NCI-H69 (cell line): Measurements from ENCODE around the gene LAMB3.
A peak's percentile ranks its signal among the peaks of the same experiment; 100 is the strongest.

Experiments used
- DNase-seq: peaks from one replicate; lab custom pipeline; 2025; lab: John Stamatoyannopoulos, UW

The LAMB3 gene

DNA sequence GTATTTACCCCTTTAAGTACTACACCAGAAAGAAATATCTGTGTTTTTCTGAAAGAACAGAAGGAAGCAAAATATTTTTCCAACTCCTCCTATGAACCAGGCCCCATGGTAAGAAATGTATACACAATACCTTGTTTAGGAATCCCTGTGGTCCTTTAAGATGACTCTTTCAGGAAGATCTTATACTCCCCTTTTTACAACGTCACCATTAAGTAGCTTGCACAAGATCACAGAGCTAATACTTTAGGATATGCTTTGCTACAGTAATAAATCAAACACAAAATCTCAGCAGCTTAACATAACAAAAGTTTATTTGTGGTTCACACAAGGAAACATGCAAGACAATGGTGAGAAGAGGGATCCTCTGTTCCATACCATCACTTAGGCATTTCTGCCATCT lies 8.8 kb upstream of the LAMB3 start:
- DNase-seq: no peak

DNA sequence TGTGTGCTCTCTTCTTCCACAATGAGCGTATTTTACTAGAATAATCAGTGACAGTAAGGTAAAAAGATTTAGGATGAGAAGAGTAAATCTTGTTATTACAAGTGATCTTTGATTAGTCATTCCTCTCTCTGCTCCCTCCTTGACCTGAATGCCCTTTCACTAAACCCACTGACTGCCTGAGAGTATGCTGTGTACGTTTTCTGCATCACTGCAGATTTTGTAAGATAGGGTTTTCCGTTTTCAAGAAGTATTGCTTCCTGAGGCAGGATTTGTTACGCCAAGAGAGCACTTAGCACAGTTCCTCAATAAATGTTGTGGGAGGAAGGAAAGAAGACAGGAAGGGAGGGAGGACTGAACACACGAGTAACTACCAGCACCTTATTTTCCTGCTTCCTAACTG lies 7.7 kb upstream of the LAMB3 start:
- DNase-seq: no peak

DNA sequence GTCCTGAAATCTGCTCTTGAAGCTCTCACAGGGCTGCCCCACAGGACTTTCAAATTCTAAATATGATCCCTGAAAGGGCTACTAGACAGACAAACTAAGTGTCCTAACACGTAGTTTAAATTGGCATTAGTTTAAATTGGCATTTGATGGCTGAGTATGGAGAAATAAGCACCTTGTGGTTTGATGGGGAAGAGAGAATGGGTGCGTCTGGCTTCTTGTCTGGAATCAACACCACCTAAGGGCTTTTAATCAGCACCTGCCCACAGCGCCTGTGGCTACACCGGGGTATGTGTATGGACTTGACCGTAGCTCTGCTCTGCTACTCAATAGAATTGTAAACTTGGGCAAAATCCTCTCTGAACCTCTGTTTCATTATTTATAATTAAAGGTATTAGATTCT lies 5.7 kb upstream of the LAMB3 start:
- DNase-seq: no peak

DNA sequence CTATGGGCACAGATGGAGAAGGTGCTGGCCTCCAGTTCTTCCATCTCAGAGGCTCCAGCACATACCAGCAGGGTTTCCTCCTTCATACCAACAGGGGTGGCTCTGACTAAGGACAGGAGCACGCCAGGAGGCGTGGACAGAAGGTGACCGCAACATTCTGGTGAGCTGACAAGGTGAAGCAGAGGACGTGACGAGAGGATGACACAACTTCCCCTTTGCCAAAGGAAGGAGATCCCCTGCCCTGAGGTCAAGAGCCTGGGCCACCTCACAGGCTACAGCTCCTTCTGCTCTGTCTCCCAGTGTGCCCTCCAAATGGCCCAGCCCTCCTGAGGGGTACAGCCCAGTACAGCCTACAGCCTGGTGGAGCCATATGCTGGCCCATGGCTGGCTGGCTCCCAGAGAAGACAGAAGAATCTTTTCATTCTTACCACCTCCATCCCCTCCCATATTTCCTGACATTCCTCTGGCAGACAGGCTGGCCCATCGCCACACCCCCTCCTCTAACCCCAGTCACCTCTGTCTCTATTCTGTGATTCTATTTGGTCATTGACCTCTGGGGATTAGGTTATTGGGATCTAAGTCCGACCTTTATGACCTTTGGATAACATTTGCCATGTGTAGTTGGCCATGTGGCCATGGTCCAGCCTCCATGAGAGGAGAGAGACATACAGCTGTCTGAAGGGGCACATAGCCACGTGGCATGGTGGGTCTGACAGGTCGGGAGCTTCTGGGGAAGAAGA lies 5.1 kb upstream of the LAMB3 start:
- no peak for DNase-seq

DNA sequence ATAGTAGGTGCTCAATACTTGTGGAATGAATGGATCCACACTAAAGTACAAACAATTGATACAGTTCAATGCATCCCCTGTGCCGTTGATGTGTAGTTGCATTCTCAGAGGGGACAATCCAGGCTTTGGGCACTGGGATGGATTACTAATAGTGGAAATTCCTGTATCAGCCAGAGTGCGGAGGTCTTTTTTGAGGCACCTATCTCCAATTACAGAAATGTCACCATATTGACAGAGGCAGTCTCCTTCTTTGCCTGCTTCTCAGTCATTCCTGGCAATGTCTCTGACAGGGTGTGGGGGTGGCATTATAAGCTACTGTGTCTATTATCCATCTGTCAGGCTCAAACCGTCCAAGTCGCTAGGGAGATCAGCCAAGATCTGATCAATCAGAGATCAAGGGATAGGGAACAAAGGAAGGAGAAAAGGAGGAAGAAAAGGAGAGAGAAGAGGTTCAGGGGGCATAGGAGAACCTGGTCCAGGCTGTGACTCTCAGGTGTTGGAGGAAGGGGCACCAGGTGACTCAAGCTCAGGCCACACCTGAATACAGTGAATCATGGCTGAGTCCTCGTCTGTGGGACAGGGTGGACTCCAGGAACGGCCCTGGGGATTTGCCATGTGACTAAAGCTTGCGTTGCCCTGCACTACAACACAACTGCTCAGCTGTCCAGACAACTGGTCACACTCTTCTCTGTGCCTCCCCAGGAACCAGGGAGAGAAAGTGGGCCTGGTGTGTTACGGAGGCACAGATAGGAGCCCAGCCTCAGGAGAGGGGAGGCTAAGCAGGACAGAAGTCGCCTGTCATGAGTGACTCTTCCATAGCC lies 3.4 kb upstream of the LAMB3 start:
- no peak for DNase-seq

DNA sequence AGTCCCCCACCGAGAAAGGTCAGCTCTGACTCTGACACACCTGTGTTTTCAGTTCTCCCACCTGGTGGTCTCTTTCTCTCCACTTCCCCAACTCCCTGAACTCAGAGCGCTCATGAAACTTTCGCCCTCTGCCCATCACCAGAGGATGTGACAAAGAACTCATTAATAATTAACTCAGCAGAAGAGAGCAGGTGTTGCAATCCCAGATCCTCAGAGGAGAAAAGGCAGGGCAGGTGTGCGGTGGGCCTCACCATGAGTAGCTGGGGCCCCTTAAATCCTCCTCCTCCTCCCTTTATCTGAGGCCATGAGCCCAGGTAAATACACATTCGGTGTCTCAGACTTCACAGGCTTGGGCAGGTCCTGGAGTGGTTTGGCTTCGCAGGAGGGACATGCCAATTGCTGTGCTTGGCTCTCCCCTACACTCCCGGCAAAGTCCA lies 1.7 kb upstream of the LAMB3 start:
- no peak for DNase-seq

DNA sequence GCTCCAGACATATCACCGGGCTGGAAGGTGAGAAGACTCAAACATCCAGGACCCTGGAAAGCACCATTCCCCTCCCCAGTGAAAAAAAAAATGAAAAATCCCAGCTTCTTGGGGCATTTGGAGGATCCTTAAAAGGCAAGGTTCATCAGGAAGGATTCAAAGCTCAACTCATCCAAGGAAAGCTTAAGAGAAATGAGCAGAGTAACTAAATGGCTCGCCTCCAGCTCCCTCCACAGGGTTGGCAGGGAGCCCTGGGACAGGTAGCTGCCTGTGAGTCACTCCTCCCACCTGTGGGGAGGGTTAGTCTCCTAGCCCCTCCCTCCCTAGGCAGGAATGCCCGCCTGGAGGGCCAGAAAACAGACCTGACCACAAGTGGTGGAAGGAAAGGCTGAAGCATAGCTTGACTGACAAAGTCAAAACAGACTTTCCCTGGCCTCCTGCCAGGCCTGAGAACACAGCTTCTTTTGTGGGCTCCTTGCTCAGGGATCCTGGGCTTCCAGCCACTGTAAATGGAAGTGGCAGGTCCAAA lies 712 bp upstream of the LAMB3 start:
- DNase-seq: peak; percentile 71

DNA sequence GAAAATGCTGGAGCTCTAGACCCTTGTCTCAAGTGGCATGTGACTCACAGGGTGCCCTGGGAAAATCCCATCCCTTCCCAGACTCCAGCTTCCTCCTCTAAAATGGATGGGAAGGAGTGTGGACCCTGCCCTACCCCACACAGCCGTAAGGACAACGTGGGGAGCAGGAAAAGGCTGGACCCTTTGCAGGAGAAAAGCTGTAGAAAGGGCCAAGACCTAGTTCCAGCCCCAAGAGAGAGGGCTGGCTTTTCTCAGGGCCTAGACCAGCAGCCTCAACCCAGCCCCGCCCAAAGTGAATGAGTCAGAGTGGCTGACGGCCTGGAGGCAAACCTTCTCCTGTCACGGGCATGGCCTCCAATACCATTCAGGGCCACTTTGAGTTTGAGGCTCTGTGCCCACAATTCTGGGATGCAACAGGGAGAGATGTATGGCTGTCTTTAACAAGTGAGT lies 1.1 kb downstream of the LAMB3 start:
- peak; percentile 6 for DNase-seq

DNA sequence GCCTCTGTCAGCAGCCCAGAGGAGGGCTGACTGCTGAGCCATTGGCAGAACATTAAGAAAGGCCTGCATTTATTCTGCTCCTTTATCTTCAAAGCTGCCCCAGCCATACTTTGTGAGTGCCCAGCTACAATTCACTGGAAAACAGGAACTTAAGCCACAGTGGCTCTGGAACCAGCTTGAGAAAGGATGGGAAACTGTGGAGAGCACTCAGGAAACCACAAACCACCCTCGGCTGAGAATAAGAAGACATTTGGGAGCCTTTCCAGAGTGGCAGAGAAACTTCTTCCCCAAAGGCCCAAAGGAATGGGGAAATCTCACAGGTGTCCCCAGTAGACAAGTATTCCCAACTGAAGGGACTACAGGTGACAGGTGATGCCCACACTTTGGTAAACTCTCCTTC lies 1.8 kb downstream of the LAMB3 start:
- DNase-seq: no peak

DNA sequence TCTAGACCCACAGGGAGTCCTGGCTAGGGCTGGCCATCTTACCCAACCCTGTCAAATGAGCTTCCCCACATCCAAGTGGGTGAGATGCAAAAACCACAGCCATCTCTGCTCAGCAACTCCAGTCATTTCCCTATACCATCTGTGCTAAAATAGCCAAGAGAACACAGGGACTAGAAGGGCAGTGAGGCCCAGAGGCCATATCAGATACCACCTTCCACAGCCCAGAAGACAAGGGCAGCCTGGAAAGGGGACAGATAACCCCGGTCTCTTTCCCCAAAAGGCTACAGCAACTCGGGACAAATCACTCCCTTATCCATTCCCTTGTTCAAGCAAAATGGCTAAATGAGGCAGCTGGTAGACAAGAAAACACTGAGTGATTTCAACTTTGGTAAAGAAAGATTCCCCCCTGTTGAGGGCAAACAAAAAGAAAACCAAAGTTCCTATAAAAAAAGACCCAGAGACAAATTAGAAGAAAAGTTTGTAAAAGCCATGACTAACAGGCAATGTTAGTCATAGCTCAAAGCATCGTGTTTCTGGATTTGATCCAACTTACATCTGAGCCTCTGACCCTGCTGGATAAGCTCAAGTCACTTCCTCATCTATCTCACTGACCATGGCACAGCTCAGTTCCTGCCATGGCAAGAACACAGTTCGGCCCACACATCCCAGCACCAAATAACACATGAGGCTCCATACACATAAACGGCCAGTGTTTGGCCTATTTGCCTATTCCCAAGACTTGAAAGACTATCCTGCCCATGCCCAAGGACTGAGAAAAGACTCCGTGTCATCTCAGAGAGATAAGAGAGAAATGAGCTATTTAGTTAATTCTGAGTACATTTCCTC lies 3.1 kb downstream of the LAMB3 start:
- peak; percentile 10 for DNase-seq

DNA sequence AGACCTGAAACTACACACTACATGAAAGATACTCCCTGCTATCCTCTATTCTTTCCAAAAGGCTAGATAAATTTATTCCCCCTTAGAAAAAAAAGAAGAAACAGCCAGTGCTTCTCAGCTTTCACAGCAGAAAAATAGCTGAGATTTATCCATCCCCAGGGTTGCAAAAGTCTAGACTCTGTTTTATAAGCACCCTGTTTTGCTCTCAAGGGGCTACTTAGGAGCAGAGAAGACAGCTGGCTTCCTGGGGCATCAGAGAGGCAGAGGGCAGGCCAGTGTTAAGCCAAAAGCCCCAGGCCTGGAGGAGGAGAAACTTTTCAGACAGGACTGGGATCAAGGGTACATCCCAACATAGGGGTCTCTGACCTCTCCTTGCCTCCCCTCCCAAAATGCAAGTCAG lies 3.9 kb downstream of the LAMB3 start:
- DNase-seq: no peak

DNA sequence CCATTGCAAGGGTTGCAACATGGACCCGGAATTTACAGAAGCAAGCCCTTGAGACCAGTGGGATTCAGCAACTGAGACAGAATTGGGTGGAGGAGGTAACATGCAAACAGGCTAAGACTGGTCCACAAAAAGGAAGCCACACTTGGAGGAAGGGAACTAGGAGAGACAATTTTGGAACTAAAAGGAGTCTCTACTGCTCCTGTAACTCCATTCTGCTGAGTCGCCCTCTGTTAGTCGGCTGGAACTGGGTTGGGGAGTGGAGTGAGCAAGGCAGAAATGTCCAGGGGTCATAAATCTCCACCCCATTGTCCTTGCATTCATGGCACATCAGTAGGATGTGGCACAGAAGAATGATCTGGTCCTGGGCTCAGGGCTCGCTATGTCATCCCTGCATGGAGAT lies 5.1 kb downstream of the LAMB3 start:
- no peak for DNase-seq

DNA sequence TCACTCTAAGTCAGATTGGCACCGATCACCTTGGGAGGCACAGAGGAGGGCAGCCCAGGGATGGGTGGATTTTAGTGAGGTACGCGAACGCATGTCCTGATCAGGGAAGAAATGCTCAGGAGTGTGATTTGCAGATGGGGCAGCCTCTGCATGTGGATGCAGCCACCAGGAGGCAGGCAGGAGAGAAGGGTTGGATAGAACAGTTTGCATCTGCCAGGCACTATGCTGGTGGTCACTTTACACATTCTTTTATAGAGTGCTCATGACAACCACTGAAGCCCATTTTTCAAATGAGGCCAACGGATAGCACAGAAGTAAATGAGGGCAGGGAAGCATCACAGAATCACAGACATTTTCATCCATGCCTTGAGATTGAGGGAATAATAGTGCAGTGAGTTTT lies 5.7 kb downstream of the LAMB3 start:
- no peak for DNase-seq

DNA sequence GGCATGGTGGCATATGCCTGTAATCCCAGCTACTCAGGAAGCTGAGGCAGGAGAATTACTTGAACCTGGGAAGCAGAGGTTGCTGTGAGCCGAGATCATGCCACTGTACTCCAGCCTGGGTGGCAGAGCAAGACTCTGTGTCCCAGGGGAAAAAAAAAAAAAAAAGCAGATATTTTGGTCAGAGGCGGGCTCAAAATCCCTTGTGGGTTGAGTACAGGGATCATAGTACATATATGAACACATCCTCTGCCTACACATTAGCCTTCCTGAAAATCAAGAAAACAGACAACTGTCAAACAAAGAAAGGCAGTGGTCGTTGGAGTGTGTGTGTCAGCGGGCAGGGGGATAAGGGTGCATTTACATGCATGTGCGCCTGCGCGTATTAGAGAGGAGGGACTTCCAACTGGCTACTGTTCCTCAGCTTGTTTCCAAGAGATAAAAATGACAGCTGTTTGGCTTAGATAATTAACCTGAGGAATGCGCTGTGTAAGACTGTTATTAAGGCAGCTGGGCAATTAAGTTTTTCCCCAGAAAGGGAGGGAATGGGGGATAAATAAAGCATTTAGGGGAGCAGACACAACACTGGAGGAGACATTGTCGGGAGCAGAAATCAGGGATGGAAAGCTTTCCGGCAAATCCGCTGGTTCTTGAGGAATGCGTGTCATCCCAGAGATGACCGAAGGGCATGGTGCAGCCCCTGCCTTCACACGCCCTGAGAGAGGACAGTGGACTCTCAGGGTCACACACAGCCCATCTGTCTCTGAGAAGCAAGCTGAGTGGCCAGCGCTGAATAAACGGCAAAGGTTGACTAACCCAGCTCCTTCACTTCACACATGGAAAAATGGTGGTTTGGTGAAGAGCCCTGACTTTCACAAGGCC lies 6.4 kb downstream of the LAMB3 start:
- peak; percentile 56 for DNase-seq

DNA sequence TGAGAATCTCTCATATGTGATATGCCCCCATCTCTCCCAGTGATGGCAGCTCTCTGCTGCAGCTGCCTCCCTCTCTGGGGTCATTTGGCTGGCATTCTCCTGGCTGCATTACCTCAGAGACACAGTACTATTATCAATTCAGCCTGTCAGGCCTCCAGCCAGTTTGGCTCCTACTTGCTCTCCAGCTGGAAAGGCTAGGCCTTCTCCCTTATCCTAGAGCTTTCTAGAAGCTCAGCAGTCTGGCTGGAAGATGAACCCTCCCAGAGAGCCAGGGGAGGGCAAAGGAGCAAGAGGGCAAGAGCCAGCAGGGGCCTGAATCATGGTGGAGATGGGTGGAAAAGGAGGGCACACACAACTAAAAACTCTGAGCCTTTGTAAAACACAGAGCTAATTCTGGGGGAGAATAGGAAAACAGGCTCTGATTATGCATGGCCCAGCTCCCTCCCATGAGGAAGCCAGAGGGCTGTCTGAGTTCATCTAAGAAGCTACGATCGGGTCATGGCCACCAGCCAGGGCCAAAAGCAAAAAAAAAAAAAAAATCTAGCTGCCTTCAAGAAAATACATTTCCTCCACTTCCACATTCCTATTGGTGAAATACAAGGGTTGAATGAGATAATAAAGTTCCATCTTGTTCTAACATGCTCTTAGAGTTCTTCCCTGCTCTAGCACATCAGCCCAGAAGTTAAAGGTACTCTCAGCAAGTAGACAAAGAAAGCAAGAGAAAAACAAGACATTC lies 8.8 kb downstream of the LAMB3 start:
- no peak for DNase-seq

DNA sequence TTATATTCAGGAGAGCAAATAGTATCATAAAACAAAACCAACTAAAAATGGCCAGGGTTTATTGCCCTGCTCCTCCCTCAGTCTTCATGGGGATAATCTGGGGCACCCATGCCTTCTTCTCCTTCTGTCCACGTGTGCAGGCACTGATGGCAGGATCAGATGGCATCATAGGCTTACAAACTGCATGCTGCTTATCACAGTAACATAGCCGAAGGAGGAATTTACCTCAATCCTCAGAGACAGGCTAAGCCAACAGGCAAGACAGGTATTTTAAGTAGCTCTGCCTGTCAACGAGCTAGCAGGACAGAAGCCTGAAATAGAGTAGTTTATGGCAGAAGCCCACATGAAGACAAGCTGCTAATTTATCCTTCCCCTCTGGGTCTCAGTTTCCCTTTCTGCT lies 9.4 kb downstream of the LAMB3 start:
- DNase-seq: no peak

DNA sequence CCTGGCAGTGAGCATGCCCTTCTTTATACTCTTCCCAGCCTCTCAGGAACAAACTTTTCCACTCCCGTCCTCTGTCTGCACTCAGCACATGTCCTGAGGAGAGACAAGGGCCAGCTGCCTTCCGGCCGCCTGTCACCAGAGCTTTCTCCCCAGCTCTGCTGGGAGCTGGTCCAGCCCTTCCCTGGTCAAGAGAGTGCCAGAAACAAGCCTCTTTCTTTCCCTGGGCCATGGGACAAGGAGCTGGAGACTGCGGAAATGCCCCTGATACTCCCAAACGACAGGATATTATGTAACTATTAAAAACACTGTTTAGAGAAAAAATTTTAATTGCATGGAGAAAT lies 10.4 kb downstream of the LAMB3 start:
- DNase-seq: no peak

DNA sequence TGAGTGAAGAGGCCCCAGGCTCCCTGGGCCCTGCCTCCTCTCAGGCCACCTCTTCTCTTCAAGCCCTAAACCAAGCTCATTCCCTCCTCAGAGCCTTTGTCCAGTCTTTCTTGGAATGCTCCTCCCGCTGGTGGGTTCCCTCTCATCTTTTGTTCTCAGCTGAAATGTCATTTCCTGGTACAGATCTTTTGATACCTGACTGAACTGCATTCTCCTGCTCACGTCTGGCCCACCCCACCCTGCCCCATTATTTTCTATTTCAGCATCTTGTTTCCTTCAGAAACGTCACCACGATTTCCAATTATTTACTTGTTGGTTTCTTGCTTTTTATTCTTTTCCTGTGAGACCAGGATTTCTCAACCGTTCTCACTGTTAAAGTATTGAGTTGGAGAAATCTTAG lies 16.4 kb downstream of the LAMB3 start:
- DNase-seq: no peak

DNA sequence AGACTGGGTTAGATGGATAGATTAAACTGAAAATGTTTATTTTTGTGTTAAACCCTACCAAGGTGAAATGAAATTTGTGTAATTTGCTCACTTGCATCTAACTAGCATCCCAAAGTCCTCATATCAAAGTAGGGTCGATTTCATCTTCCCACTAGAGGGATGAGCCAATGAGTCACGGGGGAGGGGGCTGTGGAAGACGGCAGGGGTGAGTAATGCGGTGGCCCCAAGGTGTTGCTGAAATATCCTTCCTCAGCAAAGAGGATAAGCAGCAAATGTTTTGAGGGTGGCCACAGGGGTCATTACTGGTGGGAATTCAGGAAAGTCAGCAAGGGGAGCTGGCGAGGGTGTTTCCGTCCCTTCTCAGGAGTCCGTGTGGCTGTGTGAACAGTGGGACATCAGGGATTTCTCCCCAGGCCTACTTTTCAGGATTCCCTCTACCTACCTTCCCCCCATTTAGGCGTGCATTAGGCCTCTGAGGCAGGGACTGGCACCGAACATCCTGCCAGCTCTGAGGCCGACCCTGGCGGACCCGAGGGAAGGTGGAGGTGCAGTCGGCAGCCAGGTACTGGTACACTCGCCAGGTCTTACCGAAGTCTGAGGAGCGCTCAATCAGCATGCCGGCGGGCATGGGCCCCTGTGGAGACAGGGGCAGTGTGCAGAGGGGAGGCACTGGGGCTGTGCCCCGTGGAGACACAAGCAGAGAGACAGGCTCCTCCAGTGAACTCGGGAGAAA lies 18.1 kb downstream of the LAMB3 start:
- no peak for DNase-seq
